ENCODE results near the gene TRDMT1.

DNA sequence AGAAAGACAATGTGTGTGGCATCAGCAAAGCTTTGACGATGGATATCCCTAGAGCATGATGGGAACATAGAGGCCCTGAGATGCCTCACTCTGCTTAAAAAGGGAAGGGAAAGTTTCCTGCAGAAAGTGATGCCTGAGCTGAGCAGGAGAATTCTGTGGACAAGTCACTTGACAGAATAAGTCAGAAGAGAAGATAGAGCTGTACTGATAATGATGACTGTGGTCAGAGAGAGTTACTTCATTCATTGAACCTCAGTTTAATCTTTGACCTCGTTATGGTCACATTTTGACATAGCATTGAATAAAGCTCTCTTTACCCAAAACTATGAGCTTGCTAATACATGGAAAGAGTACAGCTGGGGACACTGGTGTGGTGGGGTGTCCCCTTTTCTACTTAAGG, 79.4 kb downstream of the TRDMT1 start:
- TF ChIP-seq EP300 (IDR thresholded peaks at IDR 0.05; ENCODE audit: low read depth) (no peak), POLR2AphosphoS5 (IDR thresholded peaks at IDR 0.05) (no peak), POLR2A (IDR thresholded peaks at IDR 0.05) (no peak)
- TF ChIP-seq, protein P1, sequence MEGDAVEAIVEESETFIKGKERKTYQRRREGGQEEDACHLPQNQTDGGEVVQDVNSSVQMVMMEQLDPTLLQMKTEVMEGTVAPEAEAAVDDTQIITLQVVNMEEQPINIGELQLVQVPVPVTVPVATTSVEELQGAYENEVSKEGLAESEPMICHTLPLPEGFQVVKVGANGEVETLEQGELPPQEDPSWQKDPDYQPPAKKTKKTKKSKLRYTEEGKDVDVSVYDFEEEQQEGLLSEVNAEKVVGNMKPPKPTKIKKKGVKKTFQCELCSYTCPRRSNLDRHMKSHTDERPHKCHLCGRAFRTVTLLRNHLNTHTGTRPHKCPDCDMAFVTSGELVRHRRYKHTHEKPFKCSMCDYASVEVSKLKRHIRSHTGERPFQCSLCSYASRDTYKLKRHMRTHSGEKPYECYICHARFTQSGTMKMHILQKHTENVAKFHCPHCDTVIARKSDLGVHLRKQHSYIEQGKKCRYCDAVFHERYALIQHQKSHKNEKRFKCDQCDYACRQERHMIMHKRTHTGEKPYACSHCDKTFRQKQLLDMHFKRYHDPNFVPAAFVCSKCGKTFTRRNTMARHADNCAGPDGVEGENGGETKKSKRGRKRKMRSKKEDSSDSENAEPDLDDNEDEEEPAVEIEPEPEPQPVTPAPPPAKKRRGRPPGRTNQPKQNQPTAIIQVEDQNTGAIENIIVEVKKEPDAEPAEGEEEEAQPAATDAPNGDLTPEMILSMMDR (IDR thresholded peaks at IDR 0.05): no peak

Data from transverse colon (tissue), 4 donors.